22Rv1 (cell line): ENCODE measurements around the gene BTG3.

Experiments
- H3K27ac ChIP-seq: fragments of 450-650 bp; 2 replicates; pipeline ENCODE4 v1.5.1; 2017
- ZFX ChIP-seq: fragments of 450-650 bp; IDR thresholded peaks from 2 replicates; pipeline ENCODE4 v1.6.1; 2017; ENCODE audit warnings: antibody characterized with exemption, borderline replicate concordance
- TF ChIP-seq, protein P1 (sequence below): fragments of 450-650 bp; IDR thresholded peaks from 2 replicates; pipeline ENCODE4 v1.5.1; 2017; ENCODE audit warnings: mild to moderate bottlenecking

BTG3 gene

DNA sequence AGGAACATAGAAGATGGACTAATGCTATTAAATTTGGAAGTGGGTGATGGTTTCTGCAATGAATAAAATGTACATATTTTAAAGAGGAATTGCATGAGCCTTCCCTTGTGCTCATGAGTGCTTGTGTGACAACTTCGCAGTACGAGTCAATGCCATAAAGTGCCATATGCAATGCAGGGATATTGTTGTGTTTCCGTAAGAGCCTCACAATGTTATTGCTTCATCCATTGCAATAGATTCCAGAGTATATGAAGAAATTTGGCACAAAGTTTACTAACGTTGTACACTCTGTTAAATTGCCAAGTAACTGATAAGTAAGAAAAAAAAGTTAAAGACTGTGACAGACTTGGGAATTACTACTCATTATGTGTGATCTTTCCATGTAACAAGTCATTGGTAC is 22.3 kb downstream of the BTG3 start:
- H3K27ac ChIP-seq, result no peak overlapping the region
- no peak for TF ChIP-seq ZFX
- TF ChIP-seq, protein P1, sequence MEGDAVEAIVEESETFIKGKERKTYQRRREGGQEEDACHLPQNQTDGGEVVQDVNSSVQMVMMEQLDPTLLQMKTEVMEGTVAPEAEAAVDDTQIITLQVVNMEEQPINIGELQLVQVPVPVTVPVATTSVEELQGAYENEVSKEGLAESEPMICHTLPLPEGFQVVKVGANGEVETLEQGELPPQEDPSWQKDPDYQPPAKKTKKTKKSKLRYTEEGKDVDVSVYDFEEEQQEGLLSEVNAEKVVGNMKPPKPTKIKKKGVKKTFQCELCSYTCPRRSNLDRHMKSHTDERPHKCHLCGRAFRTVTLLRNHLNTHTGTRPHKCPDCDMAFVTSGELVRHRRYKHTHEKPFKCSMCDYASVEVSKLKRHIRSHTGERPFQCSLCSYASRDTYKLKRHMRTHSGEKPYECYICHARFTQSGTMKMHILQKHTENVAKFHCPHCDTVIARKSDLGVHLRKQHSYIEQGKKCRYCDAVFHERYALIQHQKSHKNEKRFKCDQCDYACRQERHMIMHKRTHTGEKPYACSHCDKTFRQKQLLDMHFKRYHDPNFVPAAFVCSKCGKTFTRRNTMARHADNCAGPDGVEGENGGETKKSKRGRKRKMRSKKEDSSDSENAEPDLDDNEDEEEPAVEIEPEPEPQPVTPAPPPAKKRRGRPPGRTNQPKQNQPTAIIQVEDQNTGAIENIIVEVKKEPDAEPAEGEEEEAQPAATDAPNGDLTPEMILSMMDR, result no peak

DNA sequence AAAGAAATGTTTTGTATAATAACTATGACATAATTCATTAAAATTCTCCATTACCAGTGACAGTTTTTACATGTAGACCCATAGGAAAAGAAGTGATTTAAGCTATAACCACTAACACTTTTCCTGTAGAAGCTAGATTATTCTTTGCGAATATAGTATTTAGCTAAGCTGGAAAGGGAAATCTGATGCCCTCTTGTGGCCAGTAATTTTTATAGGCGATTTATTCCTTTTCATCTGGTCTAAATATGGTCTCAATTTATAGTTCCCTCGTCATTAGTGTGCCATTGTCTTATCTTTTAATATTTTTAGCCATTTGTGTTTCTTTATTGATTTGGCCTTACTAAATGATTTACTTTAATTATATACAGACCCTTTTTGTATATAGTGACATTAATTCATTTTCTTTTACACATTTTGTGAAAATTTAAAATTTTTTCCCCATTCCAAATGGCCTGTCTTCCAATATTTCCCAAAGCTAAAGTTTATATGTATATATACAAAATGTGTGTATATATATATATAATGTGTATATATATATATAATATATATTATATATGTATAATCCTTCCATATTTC is 26.7 kb downstream of the BTG3 start:
- no peak for TF ChIP-seq ZFX
- TF ChIP-seq, protein P1, result peak; percentile 83
- H3K27ac ChIP-seq, result no peak overlapping the region

DNA sequence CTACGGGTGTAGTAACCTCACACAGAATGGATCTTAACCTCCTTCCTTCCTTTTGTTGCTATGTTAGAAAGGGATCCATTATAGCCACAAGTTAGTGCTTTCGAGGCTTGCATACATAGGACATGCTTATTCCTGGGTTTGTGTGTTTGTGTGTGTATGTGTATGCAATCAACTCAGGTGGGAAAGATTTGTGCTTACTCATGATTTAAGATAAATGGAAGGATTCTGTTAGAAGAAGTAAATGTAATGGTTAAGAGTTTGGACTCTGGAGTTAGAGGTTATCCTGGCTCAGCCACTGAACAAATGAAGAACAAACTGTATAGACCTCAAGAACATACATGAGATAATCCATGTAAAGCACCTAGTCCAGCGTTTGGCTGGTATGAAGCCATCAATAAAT is 28.8 kb downstream of the BTG3 start:
- no peak for TF ChIP-seq ZFX
- TF ChIP-seq, protein P1, result no peak
- no peak overlapping the region for H3K27ac ChIP-seq

- TF ChIP-seq, protein P1, result no peak
- no peak for TF ChIP-seq ZFX
- H3K27ac ChIP-seq, result no peak overlapping the region
Observed at GRCh38 chr21:17580319-17580718, 32.4 kb downstream of the BTG3 start.

DNA sequence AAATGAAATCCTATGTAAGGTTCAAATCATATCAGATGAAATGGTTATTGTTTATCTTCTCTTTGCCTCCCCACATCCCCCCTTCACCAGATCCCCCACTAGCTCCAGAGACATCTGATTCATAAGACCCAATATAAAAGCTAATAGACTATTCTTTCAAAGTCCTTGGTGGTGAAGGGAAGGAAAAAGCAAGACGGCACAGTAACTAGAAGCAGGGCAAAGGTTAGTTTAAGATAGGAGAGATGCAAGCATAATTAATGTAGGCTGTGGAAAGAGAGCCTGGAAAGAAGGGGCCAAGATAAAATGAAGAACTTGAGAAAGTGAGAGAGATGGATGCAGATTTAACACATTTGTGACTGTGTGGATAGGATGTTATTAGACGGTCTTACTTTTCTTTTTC is 33.8 kb downstream of the BTG3 start:
- TF ChIP-seq, protein P1, result no peak
- TF ChIP-seq ZFX, result no peak
- H3K27ac ChIP-seq, result no peak overlapping the region

GRCh38 chr21:17578162-17578561 is 34.5 kb downstream of the BTG3 start:
- TF ChIP-seq, protein P1, result no peak
- H3K27ac ChIP-seq, result no peak overlapping the region

DNA sequence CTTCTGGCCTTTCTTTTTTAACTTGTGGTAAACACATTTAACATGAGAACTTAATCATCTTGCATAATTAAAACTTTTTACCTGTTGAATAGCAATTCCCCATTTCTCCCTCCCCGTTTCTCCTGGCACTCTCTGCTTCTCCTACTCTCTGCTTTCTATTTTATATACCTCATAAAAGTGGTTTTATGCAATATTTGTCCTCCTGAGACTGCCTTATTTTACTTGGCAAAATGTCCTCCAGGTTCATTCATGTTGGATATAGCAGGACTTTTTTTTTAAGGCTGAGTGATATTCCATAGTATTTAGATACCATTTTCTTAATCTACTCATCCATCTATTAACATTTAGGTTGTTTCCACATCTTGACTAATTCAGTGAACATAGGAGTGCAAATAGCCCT is 35.0 kb downstream of the BTG3 start:
- TF ChIP-seq, protein P1, result no peak
- no peak for TF ChIP-seq ZFX
- no peak overlapping the region for H3K27ac ChIP-seq
